Measurements from ENCODE around the gene PTDSS2. TPM values are rescaled to one million over a fixed set of nuclear protein-coding genes. Genes with fewer than 3 reads are reported as not detected.

Gene PTDSS2
- total and polyA plus RNA-seq, 2 experiments from 2014 or later: 22.7 to 145 TPM

GRCh38 chr11:428295-428694, 21.8 kb upstream of the PTDSS2 start:
- TF ChIP-seq, protein P1, sequence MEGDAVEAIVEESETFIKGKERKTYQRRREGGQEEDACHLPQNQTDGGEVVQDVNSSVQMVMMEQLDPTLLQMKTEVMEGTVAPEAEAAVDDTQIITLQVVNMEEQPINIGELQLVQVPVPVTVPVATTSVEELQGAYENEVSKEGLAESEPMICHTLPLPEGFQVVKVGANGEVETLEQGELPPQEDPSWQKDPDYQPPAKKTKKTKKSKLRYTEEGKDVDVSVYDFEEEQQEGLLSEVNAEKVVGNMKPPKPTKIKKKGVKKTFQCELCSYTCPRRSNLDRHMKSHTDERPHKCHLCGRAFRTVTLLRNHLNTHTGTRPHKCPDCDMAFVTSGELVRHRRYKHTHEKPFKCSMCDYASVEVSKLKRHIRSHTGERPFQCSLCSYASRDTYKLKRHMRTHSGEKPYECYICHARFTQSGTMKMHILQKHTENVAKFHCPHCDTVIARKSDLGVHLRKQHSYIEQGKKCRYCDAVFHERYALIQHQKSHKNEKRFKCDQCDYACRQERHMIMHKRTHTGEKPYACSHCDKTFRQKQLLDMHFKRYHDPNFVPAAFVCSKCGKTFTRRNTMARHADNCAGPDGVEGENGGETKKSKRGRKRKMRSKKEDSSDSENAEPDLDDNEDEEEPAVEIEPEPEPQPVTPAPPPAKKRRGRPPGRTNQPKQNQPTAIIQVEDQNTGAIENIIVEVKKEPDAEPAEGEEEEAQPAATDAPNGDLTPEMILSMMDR (conservative IDR thresholded peaks at IDR 0.05; ENCODE audit: low read depth in 2 of 2): no peak
- TF ChIP-seq EZH2 (IDR thresholded peaks at IDR 0.05; ENCODE audit: low read depth, unreplicated experiment) (no peak), ZNF462 (CRISPR knock-in tag; IDR thresholded peaks at IDR 0.05) (no peak), STAT1 (IDR thresholded peaks at IDR 0.05; ENCODE audit: unreplicated experiment) (no peak), POLR2AphosphoS5 (IDR thresholded peaks at IDR 0.05; ENCODE audit: low read depth) (no peak), EZH2phosphoT487 (IDR thresholded peaks at IDR 0.05; ENCODE audit: unreplicated experiment) (no peak), NANOG (IDR thresholded peaks at IDR 0.05; ENCODE audit: borderline replicate concordance) (no peak), ETS1 (IDR thresholded peaks at IDR 0.05) (no peak)

More at GRCh38 chr11:428295-428694, 21.8 kb upstream of the PTDSS2 start:
- DNase-seq (ENCODE audit: low spot score) (no peak), ATAC-seq (no peak)
- H3K27ac ChIP-seq (ENCODE audit: low read depth): no peak overlapping the region
- Mint-ChIP-seq H3K27ac (no peak overlapping the region), H3K27me3 (ENCODE audit: insufficient read depth, low read depth, poor library complexity) (peaks cover 7% of the 10 kb centered on the region), H3K4me1 (peaks cover 3% of the 10 kb centered on the region; the same call in 1 of the 3 replicates), H3K9me3 (peaks cover 3% of the 10 kb centered on the region; the same call in 2 of the 3 replicates), H3K36me3 (ENCODE audit: low read depth) (peaks cover 4% of the 10 kb centered on the region), H3K4me3 (no peak overlapping the region)
- no peaks in the 10 kb centered on the region for H3K79me2 ChIP-seq (replicated peaks; ENCODE audit: insufficient read depth)
- H2AFZ ChIP-seq: no peak overlapping the region
- no peak overlapping the region for H3K4me3 ChIP-seq
- H3K27me3 ChIP-seq (ENCODE audit: insufficient read depth): peaks cover 6% of the 10 kb centered on the region
- H3K4me1 ChIP-seq (ENCODE audit: insufficient read depth): no peaks in the 10 kb centered on the region
- H3F3A ChIP-seq (replicated peaks; ENCODE audit: low read depth): peaks cover 8% of the 10 kb centered on the region; the same call in 1 of the 2 replicates
- no peaks in the 10 kb centered on the region for H3K9me2 ChIP-seq (ENCODE audit: insufficient read depth)
- no peaks in the 10 kb centered on the region for H3K36me3 ChIP-seq (ENCODE audit: insufficient read depth)
- no peaks in the 10 kb centered on the region for H4K20me1 ChIP-seq (replicated peaks; ENCODE audit: insufficient read depth)
- no peak overlapping the region for H3K4me2 ChIP-seq

All from GM23338 (cell line).